Vagina (tissue), 2 donors: ENCODE data around the gene MAG.

ENCODE experiments used
- CTCF ChIP-seq, 3 experiments: fragments of 450-650 bp in 2 of 3; fragments of 200-600 bp in 1 of 3; sonication (generic) in 1 of 3; IDR thresholded peaks; one replicate each; pipeline ENCODE4 v1.5.1; 2017 to 2019; ENCODE audit warnings: antibody characterized with exemption in 3 of 3, mild to moderate bottlenecking in 2 of 3, moderate library complexity in 2 of 3
- POLR2A ChIP-seq, 2 donors: fragments of 450-650 bp; IDR thresholded peaks; one replicate each; pipeline ENCODE4 v1.6.1; 2017; ENCODE audit warnings: antibody characterized with exemption in 2 of 2, mild to moderate bottlenecking in 2 of 2, moderate library complexity in 2 of 2

GRCh38 chr19:35330475-35330874 is 38.5 kb downstream of the MAG start:
- TF ChIP-seq CTCF (IDR thresholded peaks at IDR 0.05) (no peak), POLR2A (IDR thresholded peaks at IDR 0.05) (no peak)
